Brain microvascular endothelial cell (primary cell): ENCODE results near the gene SYN1.

Experiments
- DNase-seq: peaks from one replicate; pipeline ENCODE4 v3.0.0-alpha.2; 2020
- H3K27ac ChIP-seq: fragments of 250-450 bp; sonication (Bioruptor Pico); 2 replicates; pipeline ENCODE4 v1.5.1; 2020; ENCODE audit warnings: mild to moderate bottlenecking, moderate library complexity
- H3K27me3 ChIP-seq: fragments of 250-450 bp; sonication (Bioruptor Pico); replicated peaks from 2 replicates; pipeline ENCODE4 v1.5.1; 2020; ENCODE audit warnings: mild to moderate bottlenecking
- H3K36me3 ChIP-seq: fragments of 250-450 bp; sonication (Bioruptor Pico); replicated peaks from 2 replicates; pipeline ENCODE4 v1.5.1; 2020; ENCODE audit warnings: mild to moderate bottlenecking
- H3K4me3 ChIP-seq: 2 replicates; pipeline ENCODE4 v1.5.1; 2011; ENCODE audit warnings: low read depth, mild to moderate bottlenecking, control low read depth, low read length, moderate library complexity
- CTCF ChIP-seq: IDR thresholded peaks from 2 replicates; pipeline ENCODE4 v1.5.1; 2011; ENCODE audit warnings: low read depth, mild to moderate bottlenecking, moderate library complexity, low read length, control low read depth, inconsistent platforms; ENCODE audit errors: missing control alignments
- in situ Hi-C: cut with HindIII; loops from 2 replicates; pipeline ENCODE4 v1.10.0; 2017; ENCODE audit warnings: low sequenced_read_pairs, low pct_ligation_motif_present

Gene SYN1

GRCh38 chrX:47620303-47620685 lies 637 bp upstream of the SYN1 start:
- no peaks in the 10 kb centered on the region for H3K27me3 ChIP-seq
- in situ Hi-C loops = no loop called here
- no peaks in the 10 kb centered on the region for H3K36me3 ChIP-seq
- no peak for TF ChIP-seq CTCF
- no peak overlapping the region for H3K4me3 ChIP-seq
- H3K27ac ChIP-seq = no peak overlapping the region
- no peak for DNase-seq

GRCh38 chrX:47618923-47619485 lies 653 bp downstream of the SYN1 start:
- in situ Hi-C loops = no loop called here
- no peak overlapping the region for H3K4me3 ChIP-seq
- H3K27ac ChIP-seq = no peak overlapping the region
- TF ChIP-seq CTCF = no peak
- H3K36me3 ChIP-seq = no peaks in the 10 kb centered on the region
- no peaks in the 10 kb centered on the region for H3K27me3 ChIP-seq
- no peak for DNase-seq

GRCh38 chrX:47614618-47615017 lies 5.0 kb downstream of the SYN1 start:
- in situ Hi-C loops = no loop called here
- DNase-seq = no peak
- Histone ChIP-seq H3K36me3 (no peaks in the 10 kb centered on the region), H3K4me3 (no peak overlapping the region), H3K27ac (no peak overlapping the region), H3K27me3 (no peaks in the 10 kb centered on the region)
- no peak for TF ChIP-seq CTCF

GRCh38 chrX:47613082-47613481 lies 6.6 kb downstream of the SYN1 start:
- H3K36me3 ChIP-seq = no peaks in the 10 kb centered on the region
- no peaks in the 10 kb centered on the region for H3K27me3 ChIP-seq
- no peak overlapping the region for H3K27ac ChIP-seq
- no peak overlapping the region for H3K4me3 ChIP-seq
- TF ChIP-seq CTCF = no peak
- in situ Hi-C loops = no loop called here
- no peak for DNase-seq

GRCh38 chrX:47612418-47612817 lies 7.2 kb downstream of the SYN1 start:
- Histone ChIP-seq H3K27ac (no peak overlapping the region), H3K36me3 (no peaks in the 10 kb centered on the region), H3K4me3 (no peak overlapping the region), H3K27me3 (no peaks in the 10 kb centered on the region)
- TF ChIP-seq CTCF = no peak
- in situ Hi-C loops = no loop called here
- no peak for DNase-seq

- H3K27me3 ChIP-seq = no peaks in the 10 kb centered on the region
- TF ChIP-seq CTCF = no peak
- H3K36me3 ChIP-seq = no peaks in the 10 kb centered on the region
- no peak overlapping the region for H3K4me3 ChIP-seq
- DNase-seq = no peak
- no peak overlapping the region for H3K27ac ChIP-seq
- in situ Hi-C loops = no loop called here
Observed at GRCh38 chrX:47611926-47612325, 7.7 kb downstream of the SYN1 start.
